ENCODE data around the gene SDR42E2. TPM values are rescaled to one million over a fixed set of nuclear protein-coding genes. Genes with fewer than 3 reads are reported as not detected.
"Not testable (repeated sequence)": the region's sequence is repeated elsewhere in the genome, so short reads cannot be mapped to it uniquely, and the experiment has no call there.

Gene SDR42E2
- total RNA-seq (1 to 10 TPM; 1.5 to 2.3 TPM), total RNA-seq (0.46 to 13.5 reads per million in 2 donors)

GRCh38 chr16:22161999-22162655 is at the start of gene SDR42E2:
TSS of gene SDR42E2 (plus strand) at chr16:22162506. CDS start at chr16:22165583, 3,077 bp downstream.
- Mint-ChIP-seq H3K36me3 (ENCODE audit: low read depth) (peaks cover 3% of the 10 kb centered on the region), H3K4me3 (peak within 1 kb of the TSS; percentile 19), H3K27ac (no peak within 1 kb of the TSS), H3K27me3 (no peaks in the 10 kb centered on the region), H3K4me1 (no peaks in the 10 kb centered on the region)
- DNase-seq (peak; percentile 14 to 43 (median 39)), ATAC-seq (peak; percentile 88)
- H3K9me3 ChIP-seq (ENCODE audit: control insufficient read depth, low read length, poor library complexity, severe bottlenecking): no peaks in the 10 kb centered on the region

- no peak for DNase-seq
- H3K4me3 Mint-ChIP-seq: no peak overlapping the region
- peaks cover 4% of the 10 kb centered on the region for H3K36me3 Mint-ChIP-seq (ENCODE audit: low read depth)
These were observed 46.1 kb upstream of the SDR42E2 start for GRCh38 chr16:22116095-22116700.

GRCh38 chr16:22117609-22118008 is 44.7 kb upstream of the SDR42E2 start:
- ATAC-seq: no peak
- peaks cover 5% of the 10 kb centered on the region for H3K4me1 Mint-ChIP-seq

More at GRCh38 chr16:22116095-22116700, 46.1 kb upstream of the SDR42E2 start:
- H3K9me3 ChIP-seq (ENCODE audit: control insufficient read depth, low read length, poor library complexity, severe bottlenecking): no peaks in the 10 kb centered on the region
- Mint-ChIP-seq H3K27me3 (no peaks in the 10 kb centered on the region), H3K4me1 (peaks cover 5% of the 10 kb centered on the region), H3K27ac (no peak overlapping the region)
- no peak for ATAC-seq

GRCh38 chr16:22120440-22120839 is 41.9 kb upstream of the SDR42E2 start:
- DNase-seq (no peak), ATAC-seq (no peak)
- H3K27me3 Mint-ChIP-seq: no peaks in the 10 kb centered on the region
- peaks cover 4% of the 10 kb centered on the region for H3K36me3 Mint-ChIP-seq (ENCODE audit: low read depth)
- peaks cover 5% of the 10 kb centered on the region for H3K4me1 Mint-ChIP-seq
- H3K27ac Mint-ChIP-seq: no peak overlapping the region
- no peaks in the 10 kb centered on the region for H3K9me3 ChIP-seq (ENCODE audit: control insufficient read depth, low read length, poor library complexity, severe bottlenecking)
- no peak overlapping the region for H3K4me3 Mint-ChIP-seq

More at GRCh38 chr16:22117609-22118008, 44.7 kb upstream of the SDR42E2 start:
- H3K9me3 ChIP-seq (ENCODE audit: control insufficient read depth, low read length, poor library complexity, severe bottlenecking): no peaks in the 10 kb centered on the region
- Mint-ChIP-seq H3K36me3 (ENCODE audit: low read depth) (peaks cover 4% of the 10 kb centered on the region), H3K4me3 (no peak overlapping the region), H3K27ac (no peak overlapping the region), H3K27me3 (no peaks in the 10 kb centered on the region)
- no peak for DNase-seq

- Mint-ChIP-seq H3K27ac (no peak overlapping the region), H3K27me3 (no peaks in the 10 kb centered on the region), H3K4me3 (no peak overlapping the region), H3K36me3 (ENCODE audit: low read depth) (no peaks in the 10 kb centered on the region), H3K4me1 (no peaks in the 10 kb centered on the region)
- no peaks in the 10 kb centered on the region for H3K9me3 ChIP-seq (ENCODE audit: control insufficient read depth, low read length, poor library complexity, severe bottlenecking)
- ATAC-seq (no peak), DNase-seq (no peak)
These were observed 40.1 kb upstream of the SDR42E2 start for GRCh38 chr16:22122239-22122638.

- H3K9me3 ChIP-seq (ENCODE audit: control insufficient read depth, low read length, poor library complexity, severe bottlenecking): no peaks in the 10 kb centered on the region
- Mint-ChIP-seq H3K27ac (no peak overlapping the region), H3K27me3 (no peaks in the 10 kb centered on the region), H3K4me1 (no peaks in the 10 kb centered on the region), H3K36me3 (ENCODE audit: low read depth) (no peaks in the 10 kb centered on the region), H3K4me3 (no peak overlapping the region)
- DNase-seq: no peak
- ATAC-seq: no peak
These were observed 39.2 kb upstream of the SDR42E2 start for GRCh38 chr16:22123146-22123545.

GRCh38 chr16:22123759-22124490 is 38.4 kb upstream of the SDR42E2 start:
- Mint-ChIP-seq H3K4me3 (no peak overlapping the region), H3K36me3 (ENCODE audit: low read depth) (no peaks in the 10 kb centered on the region), H3K4me1 (no peaks in the 10 kb centered on the region), H3K27me3 (no peaks in the 10 kb centered on the region), H3K27ac (no peak overlapping the region)
- DNase-seq (no peak), ATAC-seq (no peak)
- H3K9me3 ChIP-seq (ENCODE audit: control insufficient read depth, low read length, poor library complexity, severe bottlenecking): no peaks in the 10 kb centered on the region

- ATAC-seq: no peak
- no peak for DNase-seq
- Mint-ChIP-seq H3K4me3 (no peak overlapping the region), H3K27ac (no peak overlapping the region), H3K4me1 (no peaks in the 10 kb centered on the region), H3K36me3 (ENCODE audit: low read depth) (no peaks in the 10 kb centered on the region), H3K27me3 (no peaks in the 10 kb centered on the region)
- H3K9me3 ChIP-seq (ENCODE audit: control insufficient read depth, low read length, poor library complexity, severe bottlenecking): no peaks in the 10 kb centered on the region
These were observed 37.6 kb upstream of the SDR42E2 start for GRCh38 chr16:22124583-22125284.

GRCh38 chr16:22126037-22126558 is 36.2 kb upstream of the SDR42E2 start:
- Mint-ChIP-seq H3K4me1 (no peaks in the 10 kb centered on the region), H3K4me3 (no peak overlapping the region), H3K27me3 (no peaks in the 10 kb centered on the region), H3K36me3 (ENCODE audit: low read depth) (no peaks in the 10 kb centered on the region), H3K27ac (no peak overlapping the region)
- no peak for ATAC-seq
- no peak for DNase-seq
- H3K9me3 ChIP-seq (ENCODE audit: control insufficient read depth, low read length, poor library complexity, severe bottlenecking): no peaks in the 10 kb centered on the region

- DNase-seq; H3K27ac Mint-ChIP-seq; H3K4me1 Mint-ChIP-seq; H3K4me3 Mint-ChIP-seq; H3K27me3 Mint-ChIP-seq; H3K9me3 ChIP-seq (ENCODE audit: control insufficient read depth, low read length, poor library complexity, severe bottlenecking); ATAC-seq; H3K36me3 Mint-ChIP-seq (ENCODE audit: low read depth): not testable (repeated sequence)
These were observed 33.8 kb upstream of the SDR42E2 start for GRCh38 chr16:22128537-22128936.

GRCh38 chr16:22130528-22130927 is 31.8 kb upstream of the SDR42E2 start:
- no peaks in the 10 kb centered on the region for H3K27me3 Mint-ChIP-seq
- H3K36me3 Mint-ChIP-seq (ENCODE audit: low read depth): no peaks in the 10 kb centered on the region
- no peak overlapping the region for H3K27ac Mint-ChIP-seq

GRCh38 chr16:22132801-22133200 is 29.5 kb upstream of the SDR42E2 start:
- H3K9me3 ChIP-seq (ENCODE audit: control insufficient read depth, low read length, poor library complexity, severe bottlenecking): no peaks in the 10 kb centered on the region
- H3K36me3 Mint-ChIP-seq (ENCODE audit: low read depth): no peaks in the 10 kb centered on the region
- peaks cover 8% of the 10 kb centered on the region for H3K27me3 Mint-ChIP-seq
- H3K4me3 Mint-ChIP-seq: no peak overlapping the region
- no peak overlapping the region for H3K27ac Mint-ChIP-seq
- H3K4me1 Mint-ChIP-seq: no peaks in the 10 kb centered on the region
- no peak for DNase-seq
- no peak for ATAC-seq

More at GRCh38 chr16:22130528-22130927, 31.8 kb upstream of the SDR42E2 start:
- Mint-ChIP-seq H3K4me1 (no peaks in the 10 kb centered on the region), H3K4me3 (no peak overlapping the region)
- ATAC-seq (no peak), DNase-seq (no peak)
- H3K9me3 ChIP-seq (ENCODE audit: control insufficient read depth, low read length, poor library complexity, severe bottlenecking): no peaks in the 10 kb centered on the region

- no peak overlapping the region for H3K4me3 Mint-ChIP-seq
- H3K27me3 Mint-ChIP-seq: peaks cover 8% of the 10 kb centered on the region
- H3K36me3 Mint-ChIP-seq (ENCODE audit: low read depth): no peaks in the 10 kb centered on the region
- no peak for DNase-seq
- no peaks in the 10 kb centered on the region for H3K9me3 ChIP-seq (ENCODE audit: control insufficient read depth, low read length, poor library complexity, severe bottlenecking)
- peak overlapping the region; percentile 37 for H3K27ac Mint-ChIP-seq
- ATAC-seq: no peak
- peaks cover 8% of the 10 kb centered on the region for H3K4me1 Mint-ChIP-seq
These were observed 23.8 kb upstream of the SDR42E2 start for GRCh38 chr16:22138482-22138881.
